ENCODE measurements around the gene RPL13. TPM values are rescaled to one million over a fixed set of nuclear protein-coding genes. Genes with fewer than 3 reads are reported as not detected.

The RPL13 gene
- total RNA-seq, 1 donor: 12,006 TPM

- no peak for DNase-seq (ENCODE audit: low read depth in 2 of 3, low spot score in 2 of 3)
Observed at GRCh38 chr16:89544713-89545043, 15.8 kb upstream of the RPL13 start.

GRCh38 chr16:89545044-89545830 is 15.2 kb upstream of the RPL13 start:
- DNase-seq (ENCODE audit: low read depth in 2 of 3, low spot score in 2 of 3): no peak

- no peak for DNase-seq (ENCODE audit: low read depth in 2 of 3, low spot score in 2 of 3)
Observed at GRCh38 chr16:89545831-89546574, 14.5 kb upstream of the RPL13 start.

GRCh38 chr16:89546781-89547180 is 13.7 kb upstream of the RPL13 start:
- DNase-seq (ENCODE audit: low read depth in 2 of 3, low spot score in 2 of 3): no peak

- DNase-seq (ENCODE audit: low read depth in 2 of 3, low spot score in 2 of 3): no peak
Observed at GRCh38 chr16:89547291-89547690, 13.2 kb upstream of the RPL13 start.

- no peak for DNase-seq (ENCODE audit: low read depth in 2 of 3, low spot score in 2 of 3)
Observed at GRCh38 chr16:89547860-89548259, 12.6 kb upstream of the RPL13 start.

GRCh38 chr16:89548344-89549006 is 12.0 kb upstream of the RPL13 start:
- no peak for DNase-seq (ENCODE audit: low read depth in 2 of 3, low spot score in 2 of 3)

- DNase-seq (ENCODE audit: low read depth in 2 of 3, low spot score in 2 of 3): no peak
Observed at GRCh38 chr16:89549007-89549700, 11.3 kb upstream of the RPL13 start.

GRCh38 chr16:89550421-89551007 is 10.0 kb upstream of the RPL13 start:
- no peak for DNase-seq (ENCODE audit: low read depth in 2 of 3, low spot score in 2 of 3)

GRCh38 chr16:89552329-89552728 is 8.2 kb upstream of the RPL13 start:
- no peak for DNase-seq (ENCODE audit: low read depth in 2 of 3, low spot score in 2 of 3)

GRCh38 chr16:89552913-89553312 is 7.6 kb upstream of the RPL13 start:
- no peak for DNase-seq (ENCODE audit: low read depth in 2 of 3, low spot score in 2 of 3)

GRCh38 chr16:89553733-89554132 is 6.7 kb upstream of the RPL13 start:
- no peak for DNase-seq (ENCODE audit: low read depth in 2 of 3, low spot score in 2 of 3)

GRCh38 chr16:89554343-89554742 is 6.1 kb upstream of the RPL13 start:
- DNase-seq (ENCODE audit: low read depth in 2 of 3, low spot score in 2 of 3): no peak

GRCh38 chr16:89555265-89555664 is 5.2 kb upstream of the RPL13 start:
- no peak for DNase-seq (ENCODE audit: low read depth in 2 of 3, low spot score in 2 of 3)

- no peak for DNase-seq (ENCODE audit: low read depth in 2 of 3, low spot score in 2 of 3)
Observed at GRCh38 chr16:89555780-89556179, 4.7 kb upstream of the RPL13 start.

GRCh38 chr16:89556750-89557689 is 3.5 kb upstream of the RPL13 start:
- peak in 2 of 3 donors; percentile 79 to 85 for DNase-seq (ENCODE audit: low read depth in 2 of 3, low spot score in 2 of 3)

GRCh38 chr16:89557690-89558490 is 2.6 kb upstream of the RPL13 start:
- DNase-seq (ENCODE audit: low read depth in 2 of 3, low spot score in 2 of 3): no peak

GRCh38 chr16:89561142-89561883 is 831 bp downstream of the RPL13 start:
- DNase-seq (ENCODE audit: low read depth in 2 of 3, low spot score in 2 of 3): no peak
